GM18520 (cell line): ENCODE results near the gene COBLL1.

ENCODE experiments used
- ATAC-seq: cut with Tn5 transposase; IDR thresholded peaks from one replicate; pipeline ENCODE4 v1.9.1; 2021; ENCODE audit not compliant: unreplicated experiment

Gene COBLL1

DNA sequence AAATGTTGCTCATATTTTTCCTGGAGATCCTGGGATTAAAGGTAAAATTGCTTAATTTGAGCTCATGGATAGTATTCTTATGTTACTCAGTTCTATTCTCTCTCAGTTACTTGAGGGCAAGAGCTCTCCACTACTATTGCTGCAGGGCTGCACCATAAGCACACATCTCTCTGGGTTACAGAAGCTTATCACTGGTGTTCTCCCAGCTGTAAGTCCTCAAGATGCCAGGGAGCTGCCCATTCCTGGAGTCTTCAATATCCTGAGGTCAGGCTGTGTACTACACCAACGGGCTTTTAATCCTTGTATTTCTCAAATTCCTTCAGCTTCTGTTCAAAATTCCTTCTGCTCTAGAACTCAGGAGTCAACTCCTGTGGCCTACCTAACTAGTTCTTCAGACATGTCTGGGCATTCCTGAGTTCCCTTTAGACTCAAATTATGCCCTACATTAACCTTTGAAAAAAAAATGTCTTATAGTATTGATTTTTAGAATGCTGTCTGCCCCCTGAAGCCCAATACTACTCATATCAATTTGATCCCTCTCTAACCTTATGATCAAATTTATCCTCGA, 17.7 kb upstream of the COBLL1 start:
- ATAC-seq: no peak

DNA sequence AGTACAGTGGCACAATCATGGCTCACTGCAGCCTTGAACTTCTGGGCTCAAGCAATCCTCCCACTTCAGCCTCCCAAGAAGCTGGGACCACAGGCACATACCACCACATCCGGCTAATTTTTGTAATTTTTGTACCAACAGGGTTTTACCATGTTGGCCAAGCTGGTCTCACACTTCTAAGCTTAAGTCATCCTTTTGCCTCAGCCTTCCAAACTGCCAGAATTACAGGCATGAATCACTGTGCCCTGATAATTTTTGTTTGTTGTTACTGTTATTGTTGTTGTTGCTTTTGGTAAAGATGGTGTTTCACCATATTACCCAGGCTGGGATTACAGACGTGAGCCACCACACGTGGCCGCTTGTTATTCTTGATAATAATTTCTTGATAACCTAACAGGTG, 10.5 kb upstream of the COBLL1 start:
- ATAC-seq: no peak

- ATAC-seq: no peak
Measured at GRCh38 chr2:164850235-164850634, 8.6 kb upstream of the COBLL1 start.

DNA sequence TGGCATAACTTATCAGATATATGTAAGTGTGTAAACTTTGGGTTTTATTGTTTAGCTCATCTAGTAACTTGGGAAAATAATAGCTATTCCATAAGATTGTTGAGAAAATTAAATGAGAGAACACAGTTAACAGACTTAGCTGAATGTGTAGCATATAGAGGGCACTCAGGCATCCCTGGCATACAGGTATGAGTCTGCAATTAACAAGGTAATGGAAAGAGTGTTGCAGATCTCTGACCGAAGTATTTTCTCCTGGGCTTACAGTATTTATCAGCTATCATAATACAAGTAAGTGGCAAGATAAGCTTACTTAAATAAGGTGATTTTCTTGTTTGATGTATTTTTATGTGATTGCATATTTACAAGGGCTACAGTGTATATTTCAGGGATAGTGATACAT, 7.9 kb upstream of the COBLL1 start:
- no peak for ATAC-seq

GRCh38 chr2:164847981-164848741, 6.5 kb upstream of the COBLL1 start:
- ATAC-seq: no peak

- no peak for ATAC-seq
Measured at GRCh38 chr2:164847291-164847690, 5.7 kb upstream of the COBLL1 start.

DNA sequence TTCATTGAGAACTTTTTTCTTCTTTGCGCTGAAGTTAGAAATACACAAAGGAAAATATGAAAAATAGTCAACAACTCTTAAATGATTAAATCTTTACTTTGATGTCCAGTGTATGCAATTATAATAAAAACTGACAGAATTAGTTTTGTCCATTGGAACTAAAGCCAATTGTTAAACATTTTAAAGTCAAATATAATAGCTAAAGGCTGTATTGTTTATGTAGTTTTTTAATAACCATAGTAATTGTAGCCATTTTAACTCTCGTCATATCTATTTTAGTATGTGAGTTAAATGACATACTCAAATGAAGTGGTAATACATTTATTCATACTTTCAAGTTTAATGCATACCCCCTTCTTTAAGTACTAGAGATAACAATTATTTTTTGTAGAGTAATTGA, 4.7 kb upstream of the COBLL1 start:
- ATAC-seq: no peak

DNA sequence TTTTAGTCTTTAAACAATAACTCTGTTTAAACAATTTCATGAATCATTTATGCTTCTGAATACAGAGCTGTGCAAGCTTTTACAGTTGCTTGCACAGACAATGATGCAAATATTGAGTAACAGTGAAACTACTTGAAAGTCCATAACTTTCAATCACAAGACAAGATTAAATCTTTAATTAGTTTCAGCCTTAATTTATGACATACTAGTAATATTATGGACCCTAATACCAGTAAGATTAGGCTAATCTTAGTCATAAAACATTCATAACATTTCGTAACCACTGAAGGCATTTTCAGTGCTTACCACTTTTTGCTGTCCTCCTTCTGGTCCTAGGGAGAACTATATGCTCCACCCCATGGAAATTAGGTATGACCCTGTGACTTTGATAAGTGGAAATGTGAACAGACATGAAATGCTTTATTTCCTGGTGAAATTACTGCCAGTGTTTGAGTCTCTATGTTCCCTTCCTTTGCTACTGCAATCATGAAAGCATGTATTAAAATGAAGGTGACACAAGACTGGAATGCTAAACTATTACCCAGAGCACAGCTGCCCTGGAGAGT, 1.8 kb upstream of the COBLL1 start:
- ATAC-seq: no peak

DNA sequence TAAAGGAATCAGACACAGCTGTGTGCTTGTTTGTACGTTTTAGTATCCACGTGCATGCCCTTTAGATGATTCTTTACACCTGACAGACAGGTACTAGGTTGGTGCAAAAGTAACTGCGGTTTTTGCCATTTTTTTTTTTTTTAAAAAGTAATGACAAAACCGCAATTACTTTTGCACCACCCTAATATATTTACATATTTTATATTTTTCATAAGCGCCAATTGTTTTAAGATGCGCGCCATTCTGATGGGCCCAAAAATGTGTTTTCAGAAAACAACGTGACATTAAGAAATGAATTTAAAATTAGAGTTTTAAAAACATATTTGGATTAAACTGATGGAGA, 972 bp upstream of the COBLL1 start:
- ATAC-seq: no peak

DNA sequence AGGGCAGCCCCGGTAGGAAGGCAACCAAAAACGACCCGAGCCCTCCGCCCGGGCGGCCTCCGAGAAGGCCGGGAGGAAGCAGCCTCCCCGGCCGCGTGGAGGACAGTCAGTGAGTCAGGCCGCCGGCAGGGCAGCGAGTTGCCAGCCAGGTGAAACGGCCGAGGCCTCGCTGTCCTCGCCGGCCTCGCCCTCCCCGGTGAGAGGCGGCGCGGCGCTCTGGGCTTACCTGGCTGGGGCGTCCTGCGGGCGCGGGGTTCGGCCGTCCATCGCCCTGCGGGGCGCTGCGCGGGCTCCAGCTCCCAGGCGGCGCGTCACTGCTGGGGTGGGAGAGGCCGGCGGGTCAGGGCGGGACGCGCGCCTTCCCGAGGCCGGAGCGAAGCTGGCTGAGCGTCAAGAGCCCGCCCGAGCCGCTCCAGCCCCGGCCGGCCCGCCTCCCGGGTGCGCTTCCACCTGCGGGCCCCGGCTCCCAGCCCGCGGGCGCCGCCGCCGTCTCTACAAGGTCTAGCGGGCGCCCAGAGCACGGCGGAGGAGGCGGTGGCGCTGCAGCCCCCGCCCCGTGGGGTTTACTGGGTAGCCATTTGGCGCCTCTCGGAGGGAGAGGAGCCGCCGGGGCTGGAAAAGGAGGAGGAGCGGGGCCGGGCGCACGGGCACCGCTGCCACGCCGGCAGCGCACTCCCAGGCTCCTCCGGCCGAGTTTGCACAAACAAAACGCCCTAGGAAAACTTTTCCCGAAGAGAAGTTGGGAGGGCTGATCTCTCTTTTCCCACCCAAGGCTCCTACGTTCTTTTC, 499 bp downstream of the COBLL1 start:
- no peak for ATAC-seq

DNA sequence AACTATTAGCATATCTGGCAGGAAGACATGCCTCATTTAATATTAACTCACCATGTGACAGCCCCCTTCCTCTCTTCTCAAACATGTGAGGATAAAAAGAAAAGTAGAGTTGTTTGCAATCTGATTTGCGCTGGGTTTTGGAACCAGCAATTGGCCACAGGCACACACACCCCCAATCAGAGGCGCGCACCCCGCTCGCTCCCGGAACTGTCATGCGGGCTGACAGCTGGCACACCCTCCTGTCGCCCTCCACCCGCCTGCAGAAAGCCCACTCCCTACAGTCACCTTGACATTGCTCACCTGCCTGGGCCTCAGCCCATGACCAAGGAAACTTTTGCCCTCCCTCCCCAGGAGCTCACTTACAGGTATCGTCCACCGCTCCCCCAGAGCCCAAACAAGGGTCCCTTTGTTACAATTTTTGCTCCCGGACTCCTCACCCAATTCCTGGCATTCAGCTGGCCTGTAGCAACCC, 1.1 kb downstream of the COBLL1 start:
- ATAC-seq: no peak

GRCh38 chr2:164839914-164840457, 1.6 kb downstream of the COBLL1 start:
- ATAC-seq: no peak

- ATAC-seq: no peak
Measured at GRCh38 chr2:164837807-164838206, 3.8 kb downstream of the COBLL1 start.

- ATAC-seq: no peak
Measured at GRCh38 chr2:164836907-164837306, 4.7 kb downstream of the COBLL1 start.

DNA sequence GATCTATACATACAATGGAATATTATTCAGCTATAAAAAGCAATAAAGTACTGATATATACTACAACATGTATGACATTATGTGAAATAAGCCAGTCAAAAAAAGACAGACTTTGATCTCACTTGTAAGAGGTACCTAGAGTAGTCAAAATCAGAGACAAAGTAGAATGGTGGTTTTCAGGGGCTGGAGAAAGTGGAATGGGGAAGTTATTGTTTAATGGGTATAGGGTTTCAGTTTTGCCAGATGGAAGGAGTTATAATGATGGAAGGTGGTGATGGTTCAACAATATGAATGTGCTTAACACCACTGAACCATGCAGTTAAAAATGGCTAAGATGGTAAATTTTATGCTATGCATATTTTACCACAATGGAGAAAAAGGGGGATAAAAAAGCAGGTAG, 6.3 kb downstream of the COBLL1 start:
- no peak for ATAC-seq

DNA sequence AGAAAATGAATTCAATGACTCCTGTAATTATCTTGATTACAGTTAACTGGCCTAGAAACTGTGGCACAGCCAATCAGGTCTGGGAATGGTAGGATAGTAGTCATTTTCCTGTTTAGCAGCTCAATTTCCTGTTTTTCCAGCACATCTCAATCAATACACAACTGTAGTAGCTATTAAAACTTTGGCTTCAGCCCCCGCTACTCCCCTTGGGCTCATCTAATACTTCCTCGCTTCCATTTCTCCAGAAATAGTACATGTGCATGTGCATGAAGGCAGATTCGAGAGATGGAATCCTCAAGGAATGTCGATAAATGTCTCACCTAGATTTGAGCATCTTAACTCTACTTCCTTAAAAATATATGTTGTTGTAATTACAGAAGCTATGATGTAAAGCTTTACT, 9.7 kb downstream of the COBLL1 start:
- ATAC-seq: no peak

GRCh38 chr2:164831180-164831579, 10.4 kb downstream of the COBLL1 start:
- no peak for ATAC-seq

DNA sequence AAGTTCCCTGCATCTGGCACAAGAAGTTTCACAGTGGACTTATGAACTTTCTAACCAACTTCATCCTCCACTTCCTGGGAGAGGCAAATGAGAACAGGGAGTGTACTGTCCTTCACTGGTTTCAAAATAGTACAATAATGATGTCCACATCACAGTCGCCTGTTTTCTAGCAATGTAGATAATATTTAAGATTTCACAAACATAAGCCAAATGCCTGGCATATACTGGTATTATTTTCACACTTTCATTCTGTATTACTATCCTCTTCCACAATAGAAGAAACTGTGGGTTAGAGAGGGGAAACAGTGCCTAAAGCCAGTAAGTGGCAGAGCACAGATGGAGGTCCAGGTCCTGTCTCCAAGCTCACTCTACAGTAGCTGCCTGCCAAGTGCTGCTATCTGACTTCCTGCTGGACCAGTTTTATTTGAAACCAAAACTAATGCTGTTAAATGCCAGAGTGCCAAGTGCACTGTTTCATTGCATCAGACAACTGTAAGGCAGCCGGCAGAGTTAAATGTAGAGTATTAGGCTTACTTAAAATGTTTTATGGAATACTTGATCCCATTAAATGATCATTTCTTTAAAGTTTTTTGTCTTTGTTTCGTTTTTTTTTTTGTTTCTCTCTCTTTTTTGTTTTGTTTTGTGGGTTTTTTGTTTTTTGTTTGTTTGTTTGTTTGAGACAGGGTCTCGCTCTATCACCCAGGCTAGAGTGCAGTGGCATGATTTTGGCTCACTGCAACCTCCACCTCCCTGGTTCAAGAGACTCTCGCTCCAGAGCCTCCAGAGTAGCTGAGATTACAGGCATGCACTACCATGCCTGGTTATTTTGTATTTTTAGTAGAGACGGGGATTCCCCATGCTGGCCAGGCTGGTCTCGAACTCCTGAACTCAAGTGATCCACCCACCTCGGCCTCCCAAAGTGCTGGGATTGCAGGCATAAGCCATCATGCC, 15.1 kb downstream of the COBLL1 start:
- no peak for ATAC-seq

DNA sequence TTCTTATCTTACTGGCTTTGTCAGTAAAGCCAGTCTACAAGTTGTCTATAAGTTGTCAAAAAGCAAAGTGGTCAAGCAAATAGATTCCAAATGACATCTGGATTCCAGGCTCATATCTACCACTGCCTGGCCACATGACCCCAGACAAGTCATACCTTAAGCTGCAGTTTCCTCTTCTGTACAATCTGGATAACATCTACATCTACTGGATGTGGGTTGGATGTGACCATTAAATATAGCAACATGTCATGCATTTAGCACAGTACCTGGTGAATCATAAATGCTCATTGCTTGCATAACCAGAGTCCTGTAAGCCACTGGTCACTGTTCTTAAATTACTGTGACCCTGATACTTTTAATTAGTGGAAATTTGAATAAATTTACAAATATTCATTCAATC, 16.8 kb downstream of the COBLL1 start:
- ATAC-seq: no peak

DNA sequence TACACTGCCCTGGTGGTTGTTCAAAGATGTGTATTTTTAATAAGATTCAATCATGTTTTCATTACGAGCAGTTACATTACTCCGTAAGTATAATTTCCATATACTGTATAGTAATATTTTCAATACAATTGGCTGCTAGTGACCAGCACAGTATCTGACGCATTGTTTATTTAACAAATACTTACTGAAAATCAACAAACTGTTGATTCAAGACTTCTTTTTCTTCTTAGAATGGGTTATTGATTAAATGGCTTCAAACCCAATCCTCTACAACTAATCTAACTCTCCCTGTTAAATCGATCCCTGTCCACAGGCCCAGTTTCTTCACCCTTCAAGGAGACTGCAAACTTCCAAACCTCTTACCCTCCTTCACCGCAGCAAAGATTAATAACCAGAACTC, 18.5 kb downstream of the COBLL1 start:
- no peak for ATAC-seq
